ENCODE measurements around the gene R3HDM4.
"Not testable (repeated sequence)": the region's sequence is repeated elsewhere in the genome, so short reads cannot be mapped to it uniquely, and the experiment has no call there.

R3HDM4 gene

DNA sequence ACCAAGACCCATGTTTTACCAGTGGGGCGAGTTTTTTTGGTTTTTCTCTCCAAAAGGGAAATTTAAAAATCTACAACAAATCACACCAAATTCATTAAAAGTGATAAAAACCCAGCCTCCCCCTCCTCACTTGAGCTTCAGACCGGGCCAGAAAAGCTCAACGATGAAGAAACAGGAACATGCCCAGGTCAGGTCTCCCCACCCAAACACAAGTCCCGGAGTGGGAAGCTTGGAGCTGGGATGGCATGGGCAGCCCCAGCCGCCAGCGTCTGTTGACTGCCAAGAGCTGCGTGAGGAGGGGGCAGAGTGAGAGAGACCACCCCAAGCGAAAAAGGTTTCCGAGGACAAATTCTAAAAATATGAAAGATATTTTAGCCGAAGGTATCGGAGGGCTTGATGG is 16.0 kb downstream of the R3HDM4 start:
- DNase-seq (ENCODE audit: insufficient read length, low spot score), result no peak
- no peak for FAIRE-seq

DNA sequence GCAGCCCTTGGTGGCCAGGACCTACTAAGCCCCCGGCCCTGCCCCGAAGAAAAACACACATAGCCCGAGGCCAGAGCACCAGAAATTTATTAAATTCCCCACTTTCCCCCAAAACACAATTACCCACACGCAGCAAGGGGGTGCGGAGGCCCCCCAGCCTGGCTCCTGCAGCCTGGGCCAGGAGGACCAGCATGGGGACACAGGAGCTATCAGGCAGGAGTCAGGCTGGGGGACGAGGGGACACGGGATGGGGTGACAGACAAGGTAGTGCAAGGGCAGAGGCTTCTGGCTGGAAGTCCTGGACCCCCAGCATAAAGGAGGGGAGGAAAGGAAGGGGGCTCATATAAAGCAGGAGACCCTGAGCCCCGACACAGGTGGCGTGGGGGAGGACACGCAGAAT is 16.6 kb downstream of the R3HDM4 start:
- FAIRE-seq (no peak), DNase-seq (ENCODE audit: insufficient read length, low spot score) (no peak)

DNA sequence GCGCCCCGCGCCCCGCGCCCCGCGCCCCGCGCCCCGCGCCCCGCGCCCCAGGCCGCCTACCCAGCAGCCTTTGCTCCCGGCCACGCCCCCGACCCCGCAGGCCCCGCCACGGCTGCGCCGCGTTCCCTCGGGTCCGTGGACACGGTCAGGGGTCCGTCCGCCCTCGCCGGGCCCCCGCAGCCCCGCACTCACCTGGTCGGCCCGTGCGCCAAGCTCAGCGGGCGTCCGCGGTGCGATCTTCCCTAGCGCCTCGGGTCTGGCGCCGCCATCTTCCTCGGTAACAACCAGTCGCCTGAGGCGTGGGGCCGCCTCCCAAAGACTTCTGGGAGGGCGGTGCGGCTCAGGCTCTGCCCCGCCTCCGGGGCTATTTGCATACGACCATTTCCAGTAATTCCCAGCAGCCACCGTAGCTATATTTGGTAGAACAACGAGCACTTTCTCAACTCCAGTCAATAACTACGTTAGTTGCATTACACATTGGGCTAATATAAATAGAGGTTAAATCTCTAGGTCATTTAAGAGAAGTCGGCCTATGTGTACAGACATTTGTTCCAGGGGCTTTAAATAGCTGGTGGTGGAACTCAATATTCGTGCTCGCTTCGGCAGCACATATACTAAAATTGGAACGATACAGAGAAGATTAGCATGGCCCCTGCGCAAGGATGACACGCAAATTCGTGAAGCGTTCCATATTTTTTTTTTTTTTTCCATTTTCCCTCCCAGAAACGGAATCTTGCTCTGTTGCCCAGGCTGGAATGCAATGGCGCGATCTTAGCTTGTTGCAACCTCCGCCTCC is 19.9 kb downstream of the R3HDM4 start, which contains the start of the genes MED16 and RNU6-9:
Gene MED16 (minus strand): TSS at position 294 of the 796 bp plus-strand sequence. CDS start 2,056 bp downstream, outside the sequence.
Gene RNU6-9 (plus strand): TSS at position 591 of the 796 bp plus-strand sequence.
- FAIRE-seq (peak; percentile 94), DNase-seq (ENCODE audit: insufficient read length, low spot score) (peak; percentile 100)

DNA sequence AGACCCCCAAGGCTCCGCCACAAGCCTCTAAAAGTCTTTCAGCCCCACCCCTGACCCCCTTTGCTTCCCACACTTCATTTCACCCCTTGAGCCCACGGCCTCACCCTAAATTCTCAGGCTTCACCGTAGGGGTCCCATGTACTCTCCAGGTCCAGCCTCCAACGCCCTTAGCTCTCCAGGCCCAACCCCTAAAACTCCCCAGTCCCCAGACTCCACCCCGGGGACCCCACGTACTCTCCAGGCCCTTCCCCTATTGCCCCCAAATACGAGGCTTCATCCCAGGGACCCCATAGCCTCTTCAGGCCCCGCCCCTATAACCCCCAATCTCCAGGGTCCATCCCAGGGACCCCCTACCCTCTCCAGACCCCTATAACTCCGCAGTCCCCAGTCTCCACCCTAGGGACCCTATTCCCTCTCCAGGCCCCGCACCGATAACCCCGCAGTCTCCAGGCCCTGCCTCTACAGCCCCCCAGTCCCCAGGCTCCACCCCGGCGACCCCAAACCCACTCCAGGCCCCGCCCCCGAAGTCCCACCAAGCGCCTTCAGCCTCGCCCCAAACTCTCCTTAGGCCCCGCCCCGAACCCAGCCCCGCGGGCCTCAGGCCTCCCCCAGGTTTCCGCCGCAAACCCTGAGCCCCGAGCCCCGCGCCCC is 20.7 kb downstream of the R3HDM4 start:
- no peak for DNase-seq (ENCODE audit: insufficient read length, low spot score)
- FAIRE-seq, result no peak

DNA sequence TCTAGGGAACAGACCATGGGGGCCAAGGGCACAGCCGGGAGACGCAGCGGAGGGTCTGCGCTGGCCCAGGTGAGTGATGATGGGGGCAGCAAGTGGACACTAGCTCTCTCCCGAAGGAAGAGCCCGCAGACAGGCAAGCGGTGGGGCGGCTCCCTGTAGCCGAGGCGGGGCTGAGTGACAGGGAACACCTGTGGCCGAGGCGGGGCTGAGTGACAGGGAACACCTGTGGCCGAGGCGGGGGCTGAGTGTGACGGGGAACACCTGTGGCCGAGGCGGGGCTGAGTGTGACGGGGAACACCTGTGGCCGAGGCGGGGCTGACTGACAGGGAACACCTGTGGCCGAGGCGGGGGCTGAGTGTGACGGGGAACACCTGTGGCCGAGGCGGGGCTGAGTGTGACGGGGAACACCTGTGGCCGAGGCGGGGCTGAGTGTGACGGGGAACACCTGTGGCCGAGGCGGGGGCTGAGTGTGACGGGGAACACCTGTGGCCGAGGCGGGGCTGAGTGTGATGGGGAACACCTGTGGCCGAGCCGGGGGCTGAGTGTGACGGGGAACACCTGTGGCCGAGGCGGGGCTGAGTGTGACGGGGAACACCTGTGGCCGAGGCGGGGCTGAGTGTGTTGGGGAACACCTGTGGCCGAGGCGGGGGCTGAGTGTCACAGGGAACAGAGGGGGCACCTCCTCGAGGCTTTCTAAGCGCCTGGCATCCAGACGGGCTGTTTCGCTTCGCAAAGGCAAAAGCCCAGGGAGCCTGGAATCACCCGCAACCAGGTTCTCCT is 21.4 kb downstream of the R3HDM4 start:
- not testable (repeated sequence) for FAIRE-seq; DNase-seq (ENCODE audit: insufficient read length, low spot score)

DNA sequence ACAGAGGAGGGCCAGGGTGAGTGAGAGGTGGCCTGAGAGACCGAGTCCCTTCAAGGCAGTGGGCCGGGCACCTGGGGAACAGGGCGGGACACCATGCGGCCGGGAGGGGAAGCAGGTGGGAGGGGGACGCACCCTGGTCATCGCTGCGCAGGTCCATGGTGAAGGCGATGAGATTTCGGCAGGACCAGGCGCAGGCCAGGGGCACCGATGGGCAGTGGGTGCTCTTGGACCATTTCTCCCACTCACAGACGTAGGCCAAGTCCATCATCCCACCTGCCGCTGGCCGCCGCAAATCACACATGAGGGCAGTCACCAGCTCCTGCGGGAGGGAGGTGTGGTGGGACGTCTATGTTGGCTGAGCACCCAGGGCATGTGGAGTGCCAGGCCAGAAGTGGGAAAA is 22.2 kb downstream of the R3HDM4 start:
- no peak for FAIRE-seq
- no peak for DNase-seq (ENCODE audit: insufficient read length, low spot score)

DNA sequence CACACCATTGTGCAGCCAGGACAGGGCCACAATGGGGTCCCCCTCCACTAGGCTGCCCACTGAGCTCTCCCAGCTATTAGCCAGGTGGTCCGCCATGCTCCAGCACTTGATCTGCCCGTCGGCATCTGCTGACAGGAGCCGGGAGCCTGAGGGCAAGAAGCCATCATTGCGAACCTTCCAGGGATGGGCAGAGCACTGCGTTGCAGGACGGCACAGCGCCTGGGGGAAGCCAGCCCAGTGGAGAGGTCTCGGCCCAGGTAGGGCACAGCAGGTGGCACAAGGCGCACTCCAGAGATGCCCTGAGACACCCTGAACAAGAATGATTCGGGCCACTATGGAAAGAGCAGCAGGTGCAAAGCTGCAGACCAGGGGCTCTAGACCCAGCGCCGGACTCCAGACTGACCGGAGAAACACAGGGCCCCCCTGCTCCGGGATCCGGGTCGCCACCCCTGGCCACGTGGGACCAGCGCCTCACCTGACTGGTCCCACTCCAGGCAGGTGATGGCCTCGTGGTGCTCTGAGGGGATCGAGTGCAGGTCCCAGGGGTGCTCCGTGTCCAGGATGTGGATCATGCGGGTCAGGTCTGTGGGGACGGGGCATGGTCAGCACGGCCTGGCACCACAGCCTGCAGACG is 23.2 kb downstream of the R3HDM4 start:
- FAIRE-seq (no peak), DNase-seq (ENCODE audit: insufficient read length, low spot score) (no peak)

DNA sequence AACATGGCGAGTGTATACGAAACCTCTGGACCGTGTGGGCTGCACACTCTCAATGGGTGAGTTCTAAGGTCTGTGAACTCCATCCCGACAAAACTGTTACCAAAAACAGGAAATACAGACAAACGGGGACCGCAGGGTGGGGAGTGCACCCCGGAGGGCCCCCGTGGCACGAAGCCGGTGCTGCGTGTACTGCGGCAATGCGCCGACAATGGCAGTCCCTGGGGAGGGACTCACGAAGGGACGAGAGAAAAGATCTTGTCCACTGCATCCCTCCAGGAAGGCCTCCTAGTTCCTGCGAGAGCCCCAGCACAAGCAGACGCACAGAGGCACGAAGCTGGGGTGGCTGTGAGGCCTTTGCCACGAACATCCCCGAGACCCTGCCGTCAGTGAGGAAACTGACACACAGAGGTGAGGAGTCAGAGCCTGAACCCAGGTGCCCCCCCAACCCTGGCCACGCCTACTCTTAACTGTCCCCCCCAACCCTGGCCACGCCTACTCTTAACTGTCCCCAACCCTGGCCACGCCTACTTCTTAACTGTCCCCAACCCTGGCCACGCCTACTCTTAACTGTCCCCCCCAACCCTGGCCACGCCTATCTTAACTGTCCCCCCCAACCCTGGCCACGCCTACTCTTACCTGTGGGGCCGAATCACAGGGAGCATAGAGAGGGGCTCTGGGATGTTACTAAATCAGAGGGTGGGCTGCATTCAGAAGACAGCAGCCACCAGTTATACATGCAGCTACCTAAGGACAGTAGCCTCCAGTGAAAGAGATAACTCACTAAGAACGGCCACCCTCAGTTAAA is 24.2 kb downstream of the R3HDM4 start:
- DNase-seq (ENCODE audit: insufficient read length, low spot score) (no peak), FAIRE-seq (no peak)

DNA sequence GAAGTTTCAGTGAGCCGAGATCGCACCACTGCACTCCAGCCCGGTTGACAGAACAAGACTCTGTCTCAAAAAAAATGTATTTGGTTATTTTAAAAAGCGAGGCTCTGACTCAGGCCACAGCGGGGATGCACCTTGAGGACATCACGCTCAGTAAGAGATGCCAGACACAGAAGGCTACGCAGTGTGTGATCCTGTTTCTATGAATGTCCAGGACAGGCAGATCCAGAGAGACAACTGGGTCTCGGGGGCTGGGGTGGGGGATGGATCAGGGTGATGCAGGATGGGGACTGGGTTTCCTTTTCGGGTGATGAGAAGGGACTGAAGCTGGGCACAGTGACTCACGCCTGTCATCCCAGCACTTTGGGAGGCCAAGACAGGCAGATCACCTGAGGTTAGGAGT is 25.4 kb downstream of the R3HDM4 start:
- no peak for FAIRE-seq
- no peak for DNase-seq (ENCODE audit: insufficient read length, low spot score)

DNA sequence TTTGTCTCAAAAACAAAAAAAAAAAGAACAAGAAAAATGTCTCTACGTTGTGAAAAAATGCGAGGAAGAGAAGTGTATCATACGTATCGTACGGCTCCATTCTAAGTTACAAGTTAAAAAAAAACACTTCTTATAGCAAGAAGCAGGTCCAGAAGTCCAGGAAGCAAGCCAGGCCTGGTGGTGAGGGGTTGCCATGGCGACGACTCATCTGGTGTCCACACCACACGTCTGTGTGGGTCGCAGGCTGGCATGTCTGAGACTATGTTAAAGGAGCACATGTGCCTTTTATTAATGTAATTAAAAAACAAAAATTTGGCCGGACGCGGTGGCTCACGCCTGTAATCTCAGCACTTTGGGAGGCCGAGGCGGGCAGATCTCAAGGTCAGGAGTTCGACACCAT is 25.9 kb downstream of the R3HDM4 start:
- DNase-seq (ENCODE audit: insufficient read length, low spot score) (no peak), FAIRE-seq (no peak)

DNA sequence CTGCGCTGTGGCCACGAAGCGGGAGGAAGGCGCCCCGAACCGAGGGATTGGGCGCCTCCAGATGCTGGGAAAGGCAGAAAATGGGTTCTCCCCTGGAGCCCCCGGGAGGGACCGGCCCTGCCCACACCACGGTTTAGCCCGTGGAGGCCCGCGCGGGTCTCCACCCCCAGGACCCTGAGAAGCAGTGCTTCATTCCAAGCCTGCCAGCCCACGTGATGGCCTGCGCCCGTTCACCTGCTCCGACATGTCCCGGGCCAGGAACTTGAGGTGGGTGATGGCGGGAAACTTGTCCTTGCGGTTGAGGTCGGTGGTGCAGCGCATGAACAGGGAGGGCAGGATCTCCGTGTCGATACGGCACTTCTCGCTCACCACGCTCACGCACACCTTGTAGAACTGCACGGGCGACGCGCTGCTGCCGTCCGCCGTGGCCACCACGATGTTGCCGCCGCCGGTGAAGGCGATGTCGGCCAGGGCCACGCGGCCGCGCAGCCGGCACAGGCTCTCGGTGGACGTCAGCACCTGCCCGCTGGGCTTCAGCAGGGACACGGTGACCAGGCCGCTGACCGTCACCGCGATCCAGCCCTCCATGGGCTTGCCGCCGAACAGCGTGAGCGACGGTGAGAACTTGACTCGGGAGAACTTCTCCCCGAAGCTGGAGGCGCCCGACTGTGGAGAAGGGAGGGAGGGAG is 27.3 kb downstream of the R3HDM4 start:
- DNase-seq (ENCODE audit: insufficient read length, low spot score) (no peak), FAIRE-seq (no peak)

DNA sequence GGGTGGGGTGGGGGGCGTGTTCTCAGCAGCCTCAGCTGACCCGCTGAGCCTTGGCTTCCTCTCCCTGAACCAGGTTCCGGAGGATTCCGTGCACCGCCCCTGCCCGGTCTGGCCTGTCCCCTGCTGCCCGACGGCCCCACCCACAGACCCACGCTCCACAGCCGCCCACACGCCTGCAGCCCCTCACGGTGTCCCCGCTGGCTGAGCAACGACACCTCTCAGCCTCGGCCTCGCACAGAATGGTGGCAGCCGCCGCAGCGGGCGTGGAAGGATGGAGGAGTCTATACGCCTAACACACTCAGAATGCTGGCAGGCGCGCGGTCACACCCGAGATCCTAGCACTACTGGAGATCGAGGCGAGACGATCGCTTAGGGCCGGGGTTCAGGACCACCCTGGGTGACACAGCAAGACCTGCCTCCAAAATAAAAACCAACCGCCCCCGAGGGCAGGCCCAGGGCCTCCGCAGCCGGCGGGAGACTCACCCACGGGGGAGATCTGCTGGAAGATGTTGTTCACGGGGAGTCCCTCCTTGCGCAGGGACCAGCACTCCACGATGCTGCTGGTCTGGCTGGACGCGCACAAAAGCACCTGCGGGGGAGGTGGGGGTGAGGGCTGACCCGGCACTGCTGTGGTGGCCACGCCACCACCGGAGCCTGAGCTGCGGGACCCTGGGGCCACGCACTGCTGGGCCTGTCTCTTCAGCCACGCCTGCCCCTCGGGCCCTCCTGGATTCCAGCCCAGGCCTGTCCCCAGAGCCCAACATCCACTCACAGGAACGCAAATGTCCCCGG is 28.4 kb downstream of the R3HDM4 start:
- FAIRE-seq (no peak), DNase-seq (ENCODE audit: insufficient read length, low spot score) (no peak)

DNA sequence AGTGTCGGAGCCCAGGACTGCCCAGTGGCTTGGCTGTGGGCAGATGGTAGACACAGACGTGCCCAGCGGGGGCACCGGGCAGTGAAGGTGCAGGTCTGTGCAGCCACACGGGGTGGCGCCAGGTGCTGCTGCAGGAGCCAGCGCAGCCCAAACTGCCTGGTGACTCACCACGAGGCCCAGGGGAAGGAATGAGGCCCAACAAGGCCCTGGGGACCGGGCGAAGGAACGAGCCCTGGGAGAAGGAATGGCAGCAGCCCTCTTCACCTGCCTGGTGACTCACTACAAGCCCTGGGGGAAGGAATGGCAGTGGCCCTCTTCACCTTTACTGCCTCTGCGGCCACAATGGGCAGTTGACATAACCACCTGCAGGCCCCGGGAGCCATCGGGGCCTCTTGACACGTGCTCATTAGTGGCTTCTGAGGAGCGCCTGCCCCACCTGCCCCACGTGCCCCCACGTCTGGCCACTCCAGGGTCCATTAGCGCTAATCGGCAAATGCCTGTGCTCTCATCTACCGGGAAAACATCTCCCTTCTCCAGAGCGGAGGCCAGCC is 29.3 kb downstream of the R3HDM4 start:
- FAIRE-seq (no peak), DNase-seq (ENCODE audit: insufficient read length, low spot score) (no peak)

DNA sequence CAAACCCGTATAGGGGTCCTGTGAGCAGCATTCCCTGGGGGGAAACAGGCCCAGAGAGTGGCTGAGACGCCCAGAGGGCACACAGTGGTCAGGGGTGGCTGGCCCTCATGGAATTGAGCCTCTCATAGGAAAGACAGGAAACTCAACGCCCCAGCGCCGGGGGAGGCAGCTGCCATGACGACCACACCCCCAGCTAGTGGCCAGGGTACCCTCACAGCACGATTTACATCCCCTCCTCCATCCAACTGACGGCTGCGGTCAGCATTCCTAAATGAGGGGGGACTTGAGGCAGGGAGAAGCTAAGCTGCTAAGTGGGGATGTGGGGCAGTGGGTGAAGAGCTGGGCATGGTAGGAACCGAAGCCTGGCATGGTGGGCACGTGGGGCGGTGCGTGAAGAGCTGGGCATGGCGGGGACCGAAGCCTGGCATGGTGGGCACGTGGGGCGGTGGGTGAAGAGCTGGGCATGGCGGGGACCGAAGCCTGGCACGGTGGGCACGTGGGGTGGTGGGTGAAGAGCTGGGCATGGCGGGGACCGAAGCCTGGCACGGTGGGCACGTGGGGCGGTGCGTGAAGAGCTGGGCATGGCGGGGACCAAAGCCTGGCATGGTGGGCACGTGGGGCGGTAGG is 30.0 kb downstream of the R3HDM4 start:
- FAIRE-seq, result no peak
- DNase-seq (ENCODE audit: insufficient read length, low spot score), result no peak

DNA sequence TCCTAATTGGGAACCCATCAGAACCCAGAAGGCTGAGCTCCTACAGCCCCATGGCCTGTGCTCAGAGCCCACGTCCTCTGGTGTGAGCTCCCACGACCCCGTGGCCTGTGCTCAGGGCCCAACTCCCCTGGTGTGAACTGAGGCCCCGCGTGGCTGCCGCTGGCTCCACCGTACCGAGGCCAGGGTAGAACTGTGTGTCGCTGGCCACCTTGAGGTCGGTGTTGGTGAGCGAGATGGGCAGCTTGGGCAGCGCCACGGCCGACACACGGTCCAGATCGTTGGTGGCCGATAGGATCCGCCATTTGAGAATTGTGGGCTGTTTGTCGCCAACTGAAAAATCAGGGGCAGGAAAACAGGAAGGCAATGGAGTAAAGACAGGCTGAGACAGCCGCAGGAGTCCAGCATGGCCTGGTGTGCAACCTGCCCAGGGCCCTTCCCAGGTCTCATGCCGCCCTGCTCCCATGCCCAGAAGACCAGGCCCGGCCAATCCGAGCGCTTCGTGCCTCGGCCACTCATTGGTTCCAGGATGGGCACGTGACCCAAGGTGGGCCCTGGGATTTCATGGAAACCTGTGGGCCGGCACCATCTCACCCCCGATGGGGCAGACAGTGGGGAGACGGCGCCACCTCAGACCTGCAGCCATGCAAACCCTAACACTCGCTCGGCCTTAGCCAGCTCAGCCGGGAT is 31.5 kb downstream of the R3HDM4 start:
- FAIRE-seq (no peak), DNase-seq (ENCODE audit: insufficient read length, low spot score) (no peak)

DNA sequence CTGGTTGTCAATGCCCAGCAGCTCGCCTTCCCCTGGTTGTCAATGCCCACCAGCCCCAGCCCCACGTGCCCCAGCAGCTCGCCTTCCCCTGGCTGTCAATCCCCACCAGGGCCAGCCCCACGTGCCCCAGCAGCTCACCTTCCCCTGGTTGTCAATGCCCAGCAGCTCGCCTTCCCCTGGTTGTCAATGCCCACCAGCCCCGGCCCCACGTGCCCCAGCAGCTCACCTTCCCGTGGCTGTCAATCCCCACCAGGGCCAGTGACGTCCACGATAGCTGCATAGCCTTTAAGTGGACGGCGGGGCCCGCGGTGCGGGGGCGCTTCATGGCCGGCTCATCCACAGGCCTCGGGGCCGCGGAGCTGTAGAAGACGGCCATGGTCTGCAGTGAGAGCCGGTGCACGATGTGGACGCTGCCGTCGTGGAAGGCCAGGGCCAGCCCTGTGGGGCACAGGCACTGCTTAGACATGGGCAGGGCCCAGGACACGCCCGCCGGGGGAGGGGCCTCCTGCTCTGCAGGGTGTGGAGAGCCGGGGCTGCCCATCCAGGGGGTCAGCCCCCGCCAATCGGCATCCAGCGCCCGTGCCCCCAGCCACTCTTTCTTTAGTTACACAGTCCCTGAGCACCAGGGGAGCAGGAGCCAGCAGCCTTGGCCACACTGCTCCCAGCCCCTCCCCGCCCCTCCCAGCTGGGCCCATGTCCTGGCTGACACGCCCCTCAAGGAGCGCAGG is 33.1 kb downstream of the R3HDM4 start:
- no peak for DNase-seq (ENCODE audit: insufficient read length, low spot score)
- FAIRE-seq, result no peak

Measured in GM19239 (cell line).